NCI-H2196 (cell line): ENCODE data around the gene POLR1A.

ENCODE experiments used
- DNase-seq: peaks from one replicate; lab custom pipeline; 2025; ENCODE audit not compliant: unreplicated experiment; lab: John Stamatoyannopoulos, UW

The POLR1A gene

GRCh38 chr2:86065512-86065911, 40.2 kb downstream of the POLR1A start:
- DNase-seq = no peak

GRCh38 chr2:86064006-86064405, 41.7 kb downstream of the POLR1A start:
- no peak for DNase-seq

- DNase-seq = no peak
Observed at GRCh38 chr2:86062043-86062442, 43.6 kb downstream of the POLR1A start.

- DNase-seq = no peak
Observed at GRCh38 chr2:86056590-86057331, 48.9 kb downstream of the POLR1A start.

GRCh38 chr2:86055314-86055713, 50.4 kb downstream of the POLR1A start:
- DNase-seq = no peak

- no peak for DNase-seq
Observed at GRCh38 chr2:86054535-86055082, 51.1 kb downstream of the POLR1A start.

- DNase-seq = no peak
Observed at GRCh38 chr2:86053166-86053565, 52.5 kb downstream of the POLR1A start.

GRCh38 chr2:86052676-86053075, 53.0 kb downstream of the POLR1A start:
- no peak for DNase-seq

- no peak for DNase-seq
Observed at GRCh38 chr2:86052265-86052664, 53.4 kb downstream of the POLR1A start.

- DNase-seq = no peak
Observed at GRCh38 chr2:86050301-86050700, 55.4 kb downstream of the POLR1A start.

- DNase-seq = no peak
Observed at GRCh38 chr2:86049529-86049928, 56.2 kb downstream of the POLR1A start.

GRCh38 chr2:86048888-86049287, 56.8 kb downstream of the POLR1A start:
- no peak for DNase-seq

GRCh38 chr2:86048383-86048701, 57.3 kb downstream of the POLR1A start:
- DNase-seq = no peak

- no peak for DNase-seq
Observed at GRCh38 chr2:86047575-86048382, 57.9 kb downstream of the POLR1A start.

- no peak for DNase-seq
Observed at GRCh38 chr2:86045541-86045940, 60.1 kb downstream of the POLR1A start.

GRCh38 chr2:86044614-86045013, 61.1 kb downstream of the POLR1A start:
- DNase-seq = no peak

GRCh38 chr2:86044045-86044444, 61.6 kb downstream of the POLR1A start:
- DNase-seq = no peak

GRCh38 chr2:86042256-86043168, 63.2 kb downstream of the POLR1A start:
- no peak for DNase-seq

GRCh38 chr2:86039963-86040655, 65.6 kb downstream of the POLR1A start:
- DNase-seq = no peak

GRCh38 chr2:86039178-86039962, 66.3 kb downstream of the POLR1A start:
- no peak for DNase-seq
